Measurements from ENCODE around the gene HIC2.
"Not testable (repeated sequence)": the region's sequence is repeated elsewhere in the genome, so short reads cannot be mapped to it uniquely, and the experiment has no call there.

GRCh38 chr22:21462672-21463071 is 45.5 kb downstream of the HIC2 start:
- TF ChIP-seq OSR1 (CRISPR knock-in tag; IDR thresholded peaks at IDR 0.05); ZC3H10 (CRISPR knock-in tag; IDR thresholded peaks at IDR 0.05); ESRRG (CRISPR knock-in tag; IDR thresholded peaks at IDR 0.05); RARB (CRISPR knock-in tag; IDR thresholded peaks at IDR 0.05); ARNTL (CRISPR knock-in tag; IDR thresholded peaks at IDR 0.05; ENCODE audit: borderline replicate concordance, low read depth): not testable (repeated sequence)
- TF ChIP-seq, protein P1, sequence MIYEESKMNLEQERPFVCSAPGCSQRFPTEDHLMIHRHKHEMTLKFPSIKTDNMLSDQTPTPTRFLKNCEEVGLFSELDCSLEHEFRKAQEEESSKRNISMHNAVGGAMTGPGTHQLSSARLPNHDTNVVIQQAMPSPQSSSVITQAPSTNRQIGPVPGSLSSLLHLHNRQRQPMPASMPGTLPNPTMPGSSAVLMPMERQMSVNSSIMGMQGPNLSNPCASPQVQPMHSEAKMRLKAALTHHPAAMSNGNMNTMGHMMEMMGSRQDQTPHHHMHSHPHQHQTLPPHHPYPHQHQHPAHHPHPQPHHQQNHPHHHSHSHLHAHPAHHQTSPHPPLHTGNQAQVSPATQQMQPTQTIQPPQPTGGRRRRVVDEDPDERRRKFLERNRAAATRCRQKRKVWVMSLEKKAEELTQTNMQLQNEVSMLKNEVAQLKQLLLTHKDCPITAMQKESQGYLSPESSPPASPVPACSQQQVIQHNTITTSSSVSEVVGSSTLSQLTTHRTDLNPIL (CRISPR knock-in tag; IDR thresholded peaks at IDR 0.05; ENCODE audit: low read depth) = not testable (repeated sequence)
